Measurements from ENCODE around the gene TNNT2. TPM values are rescaled to one million over a fixed set of nuclear protein-coding genes. Genes with fewer than 3 reads are reported as not detected.

Gene TNNT2
- total RNA-seq, 1 donor from 2014 or later, result 3.3 TPM

- H3K27me3 Mint-ChIP-seq (ENCODE audit: unreplicated experiment), result peaks cover 11% of the 10 kb centered on the region
- H3K36me3 Mint-ChIP-seq (ENCODE audit: low read depth, unreplicated experiment), result no peaks in the 10 kb centered on the region
- no peak for DNase-seq (ENCODE audit: low spot score)
- H3K4me1 Mint-ChIP-seq (ENCODE audit: unreplicated experiment), result peaks cover 29% of the 10 kb centered on the region
- H3K9me3 Mint-ChIP-seq (ENCODE audit: unreplicated experiment), result no peaks in the 10 kb centered on the region
- H3K27ac Mint-ChIP-seq (ENCODE audit: unreplicated experiment), result no peak overlapping the region
- no peak for TF ChIP-seq CTCF (IDR thresholded peaks at IDR 0.05; ENCODE audit: unreplicated experiment)
- H3K4me3 Mint-ChIP-seq (ENCODE audit: unreplicated experiment), result no peak overlapping the region
Measured at GRCh38 chr1:201359031-201359872, 18.2 kb downstream of the TNNT2 start.

- H3K27me3 Mint-ChIP-seq (ENCODE audit: unreplicated experiment), result peaks cover 12% of the 10 kb centered on the region
- H3K27ac Mint-ChIP-seq (ENCODE audit: unreplicated experiment), result no peak overlapping the region
Measured at GRCh38 chr1:201358596-201358995, 18.9 kb downstream of the TNNT2 start.

GRCh38 chr1:201357636-201358348 lies 19.7 kb downstream of the TNNT2 start:
- Mint-ChIP-seq H3K36me3 (ENCODE audit: low read depth, unreplicated experiment) (no peaks in the 10 kb centered on the region), H3K9me3 (ENCODE audit: unreplicated experiment) (no peaks in the 10 kb centered on the region), H3K4me3 (ENCODE audit: unreplicated experiment) (no peak overlapping the region), H3K4me1 (ENCODE audit: unreplicated experiment) (peaks cover 22% of the 10 kb centered on the region), H3K27me3 (ENCODE audit: unreplicated experiment) (peaks cover 12% of the 10 kb centered on the region), H3K27ac (ENCODE audit: unreplicated experiment) (no peak overlapping the region)
- DNase-seq (ENCODE audit: low spot score), result no peak
- TF ChIP-seq CTCF (IDR thresholded peaks at IDR 0.05; ENCODE audit: unreplicated experiment), result no peak

More at GRCh38 chr1:201358596-201358995, 18.9 kb downstream of the TNNT2 start:
- DNase-seq (ENCODE audit: low spot score), result no peak
- Mint-ChIP-seq H3K9me3 (ENCODE audit: unreplicated experiment) (no peaks in the 10 kb centered on the region), H3K4me1 (ENCODE audit: unreplicated experiment) (peaks cover 28% of the 10 kb centered on the region), H3K36me3 (ENCODE audit: low read depth, unreplicated experiment) (no peaks in the 10 kb centered on the region), H3K4me3 (ENCODE audit: unreplicated experiment) (no peak overlapping the region)
- TF ChIP-seq CTCF (IDR thresholded peaks at IDR 0.05; ENCODE audit: unreplicated experiment), result no peak

GRCh38 chr1:201357211-201357610 lies 20.3 kb downstream of the TNNT2 start:
- no peaks in the 10 kb centered on the region for H3K36me3 Mint-ChIP-seq (ENCODE audit: low read depth, unreplicated experiment)
- H3K27me3 Mint-ChIP-seq (ENCODE audit: unreplicated experiment), result peaks cover 12% of the 10 kb centered on the region
- no peaks in the 10 kb centered on the region for H3K9me3 Mint-ChIP-seq (ENCODE audit: unreplicated experiment)
- H3K4me1 Mint-ChIP-seq (ENCODE audit: unreplicated experiment), result peaks cover 17% of the 10 kb centered on the region
- H3K27ac Mint-ChIP-seq (ENCODE audit: unreplicated experiment), result no peak overlapping the region
- TF ChIP-seq CTCF (IDR thresholded peaks at IDR 0.05; ENCODE audit: unreplicated experiment), result no peak
- DNase-seq (ENCODE audit: low spot score), result no peak
- no peak overlapping the region for H3K4me3 Mint-ChIP-seq (ENCODE audit: unreplicated experiment)

GRCh38 chr1:201356701-201357100 lies 20.8 kb downstream of the TNNT2 start:
- H3K4me1 Mint-ChIP-seq (ENCODE audit: unreplicated experiment), result peaks cover 15% of the 10 kb centered on the region
- H3K9me3 Mint-ChIP-seq (ENCODE audit: unreplicated experiment), result no peaks in the 10 kb centered on the region
- peaks cover 12% of the 10 kb centered on the region for H3K27me3 Mint-ChIP-seq (ENCODE audit: unreplicated experiment)
- no peak for TF ChIP-seq CTCF (IDR thresholded peaks at IDR 0.05; ENCODE audit: unreplicated experiment)
- H3K36me3 Mint-ChIP-seq (ENCODE audit: low read depth, unreplicated experiment), result no peaks in the 10 kb centered on the region
- DNase-seq (ENCODE audit: low spot score), result no peak
- H3K4me3 Mint-ChIP-seq (ENCODE audit: unreplicated experiment), result no peak overlapping the region
- H3K27ac Mint-ChIP-seq (ENCODE audit: unreplicated experiment), result no peak overlapping the region

Measured in endothelial cell (in vitro differentiated cells).